OCI-LY1 (cell line): Measurements from ENCODE around the gene GALNT2.

Experiments used
- H2AFZ ChIP-seq: fragments of 200-600 bp; sonication (generic), shearing (Covaris generic); 2 replicates; pipeline ENCODE4 v1.6.0; 2014; ENCODE audit warnings: antibody characterized with exemption, mild to moderate bottlenecking, low read length
- H3F3A ChIP-seq: fragments of 200-600 bp; sonication (generic), shearing (Covaris generic); 2 replicates; pipeline ENCODE4 v1.6.0; 2014; ENCODE audit warnings: mild to moderate bottlenecking, antibody characterized with exemption, low read length, moderate library complexity; ENCODE audit not compliant: insufficient read depth
- H3K27ac ChIP-seq: fragments of 200-600 bp; sonication (generic); 2 replicates; pipeline ENCODE4 v1.5.1; 2014; ENCODE audit warnings: low read length, mixed run types, mild to moderate bottlenecking, low read depth; ENCODE audit not compliant: poor library complexity, severe bottlenecking
- H3K27me3 ChIP-seq: fragments of 200-600 bp; sonication (generic); 2 replicates; pipeline ENCODE4 v1.6.0; 2014; ENCODE audit warnings: antibody characterized with exemption, mild to moderate bottlenecking, low read length, moderate library complexity; ENCODE audit not compliant: insufficient read depth
- H3K36me3 ChIP-seq: fragments of 200-600 bp; sonication (generic); 2 replicates; pipeline ENCODE4 v1.6.1; 2014; ENCODE audit warnings: mild to moderate bottlenecking, antibody characterized with exemption, low read length, moderate library complexity, mixed read lengths; ENCODE audit not compliant: insufficient read depth
- H3K4me1 ChIP-seq: fragments of 200-600 bp; sonication (generic); 2 replicates; pipeline ENCODE4 v1.5.1; 2014; ENCODE audit warnings: mild to moderate bottlenecking, low read length, moderate library complexity; ENCODE audit not compliant: insufficient read depth, severe bottlenecking
- H3K4me2 ChIP-seq: fragments of 200-600 bp; sonication (generic), shearing (Covaris generic); 2 replicates; pipeline ENCODE4 v1.6.1; 2014; ENCODE audit warnings: low read length
- H3K4me3 ChIP-seq: fragments of 200-600 bp; sonication (generic); 2 replicates; pipeline ENCODE4 v1.5.1; 2014; ENCODE audit warnings: low read length, low read depth, mild to moderate bottlenecking, mixed read lengths; ENCODE audit not compliant: poor library complexity, severe bottlenecking
- H3K79me2 ChIP-seq: fragments of 200-600 bp; shearing (Covaris generic); 2 replicates; pipeline ENCODE4 v1.6.1; 2016; ENCODE audit warnings: mixed run types, low read length, mixed read lengths; ENCODE audit not compliant: insufficient read depth
- H3K9ac ChIP-seq: fragments of 200-600 bp; sonication (generic), shearing (Covaris generic); 2 replicates; pipeline ENCODE4 v1.6.1; 2014; ENCODE audit warnings: mild to moderate bottlenecking, low read length, mixed read lengths
- H3K9me2 ChIP-seq: fragments of 200-600 bp; sonication (generic), shearing (Covaris generic); 2 replicates; pipeline ENCODE4 v1.6.1; 2014; ENCODE audit warnings: low read depth, mild to moderate bottlenecking, low read length, mixed read lengths
- H3K9me3 ChIP-seq: fragments of 200-600 bp; shearing (Covaris generic); 2 replicates; pipeline ENCODE4 v1.6.1; 2014; ENCODE audit warnings: low read length, mixed read lengths
- H4K20me1 ChIP-seq: fragments of 200-600 bp; sonication (generic), shearing (Covaris generic); 2 replicates; pipeline ENCODE4 v1.6.0; 2016; ENCODE audit warnings: mild to moderate bottlenecking, low read length; ENCODE audit not compliant: insufficient read depth
- EZH2 ChIP-seq: fragments of 200-600 bp; sonication (generic), shearing (Covaris generic); IDR thresholded peaks from 2 replicates; pipeline ENCODE4 v1.8.0; 2017; ENCODE audit warnings: borderline replicate concordance, mixed run types, mild to moderate bottlenecking, antibody characterized with exemption, low read length, moderate library complexity, mixed read lengths
- TF ChIP-seq, protein P1 (sequence below): fragments of 200-600 bp; sonication (generic), shearing (Covaris generic); IDR thresholded peaks from 2 replicates; pipeline ENCODE4 v1.5.1; 2017; ENCODE audit warnings: mild to moderate bottlenecking, antibody characterized with exemption, low read length, moderate library complexity, mixed read lengths

The GALNT2 gene

DNA sequence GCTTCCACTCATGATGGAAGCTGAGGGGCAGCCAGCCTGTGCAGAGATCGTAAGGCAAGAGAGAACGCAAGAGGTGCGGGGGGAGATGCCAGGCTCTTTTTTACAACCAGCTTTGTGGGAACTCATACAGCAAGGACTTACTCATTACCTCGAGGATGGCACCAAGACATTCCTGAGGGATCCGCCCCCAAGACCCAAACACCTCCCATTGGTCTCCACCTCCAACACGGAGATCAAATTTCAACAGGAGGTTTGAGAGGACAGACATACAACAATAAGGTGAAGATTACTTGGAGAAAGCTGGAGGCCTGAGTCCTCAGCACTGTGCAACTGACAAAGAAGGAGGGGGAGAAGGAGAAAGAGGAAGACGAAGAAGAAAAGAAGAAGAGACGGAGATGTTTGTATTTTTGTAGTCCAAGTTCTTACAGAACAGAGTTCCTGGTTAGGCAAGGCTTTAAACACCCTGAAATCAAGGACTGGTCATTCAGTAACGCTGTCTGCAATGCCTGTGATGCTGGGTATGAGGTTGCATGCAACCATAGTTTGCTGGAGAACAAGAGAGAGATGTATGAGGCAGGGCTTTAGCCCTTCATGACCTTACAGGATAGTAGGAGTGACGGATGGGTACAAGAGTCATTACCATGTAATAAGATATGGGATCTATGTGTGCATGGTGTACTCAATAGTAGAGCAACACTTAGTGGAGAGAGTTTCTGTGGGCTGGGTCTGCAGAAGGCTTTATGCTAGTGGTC is 19.7 kb upstream of the GALNT2 start:
- no peak for TF ChIP-seq EZH2
- TF ChIP-seq, protein P1, sequence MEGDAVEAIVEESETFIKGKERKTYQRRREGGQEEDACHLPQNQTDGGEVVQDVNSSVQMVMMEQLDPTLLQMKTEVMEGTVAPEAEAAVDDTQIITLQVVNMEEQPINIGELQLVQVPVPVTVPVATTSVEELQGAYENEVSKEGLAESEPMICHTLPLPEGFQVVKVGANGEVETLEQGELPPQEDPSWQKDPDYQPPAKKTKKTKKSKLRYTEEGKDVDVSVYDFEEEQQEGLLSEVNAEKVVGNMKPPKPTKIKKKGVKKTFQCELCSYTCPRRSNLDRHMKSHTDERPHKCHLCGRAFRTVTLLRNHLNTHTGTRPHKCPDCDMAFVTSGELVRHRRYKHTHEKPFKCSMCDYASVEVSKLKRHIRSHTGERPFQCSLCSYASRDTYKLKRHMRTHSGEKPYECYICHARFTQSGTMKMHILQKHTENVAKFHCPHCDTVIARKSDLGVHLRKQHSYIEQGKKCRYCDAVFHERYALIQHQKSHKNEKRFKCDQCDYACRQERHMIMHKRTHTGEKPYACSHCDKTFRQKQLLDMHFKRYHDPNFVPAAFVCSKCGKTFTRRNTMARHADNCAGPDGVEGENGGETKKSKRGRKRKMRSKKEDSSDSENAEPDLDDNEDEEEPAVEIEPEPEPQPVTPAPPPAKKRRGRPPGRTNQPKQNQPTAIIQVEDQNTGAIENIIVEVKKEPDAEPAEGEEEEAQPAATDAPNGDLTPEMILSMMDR, result no peak

DNA sequence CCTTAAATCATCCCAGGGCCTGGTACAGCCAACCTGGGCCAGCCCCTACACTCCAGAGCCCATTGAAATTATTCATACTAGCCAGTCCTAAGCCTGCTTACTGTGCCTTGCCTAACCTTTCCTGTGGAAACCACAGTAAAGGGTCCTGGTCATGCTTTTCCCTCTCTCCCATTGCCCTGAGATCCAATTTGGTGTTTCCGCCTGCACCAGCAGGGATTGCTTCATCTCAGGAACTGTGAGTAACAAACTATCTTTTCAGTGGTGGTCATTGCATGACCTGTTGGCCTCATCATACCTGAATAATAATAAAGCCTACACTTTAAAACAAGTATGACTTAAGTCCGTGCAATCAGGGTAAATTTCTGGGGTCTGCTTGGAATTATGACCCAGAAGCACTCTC is 18.7 kb upstream of the GALNT2 start:
- H3K9ac ChIP-seq, result no peak overlapping the region
- H3K27me3 ChIP-seq, result peaks cover 7% of the 10 kb centered on the region; the same call in 1 of the 2 replicates
- no peaks in the 10 kb centered on the region for H3K4me1 ChIP-seq
- TF ChIP-seq, protein P1, result no peak
- TF ChIP-seq EZH2, result no peak
- H3K4me3 ChIP-seq, result no peak overlapping the region
- no peaks in the 10 kb centered on the region for H4K20me1 ChIP-seq
- no peaks in the 10 kb centered on the region for H3K79me2 ChIP-seq
- no peak overlapping the region for H3K27ac ChIP-seq
- no peak overlapping the region for H3K4me2 ChIP-seq
- H2AFZ ChIP-seq, result no peak overlapping the region
- no peaks in the 10 kb centered on the region for H3K36me3 ChIP-seq
- no peaks in the 10 kb centered on the region for H3K9me2 ChIP-seq
- H3F3A ChIP-seq, result no peaks in the 10 kb centered on the region
- H3K9me3 ChIP-seq, result no peaks in the 10 kb centered on the region

More for the DNA sequence above, 19.7 kb upstream of the GALNT2 start:
- H3K4me2 ChIP-seq, result no peak overlapping the region
- no peaks in the 10 kb centered on the region for H3K4me1 ChIP-seq
- H3K79me2 ChIP-seq, result no peaks in the 10 kb centered on the region
- H3K9me2 ChIP-seq, result no peaks in the 10 kb centered on the region
- no peaks in the 10 kb centered on the region for H3K36me3 ChIP-seq
- H3K9ac ChIP-seq, result no peak overlapping the region
- no peak overlapping the region for H3K27ac ChIP-seq
- H3K4me3 ChIP-seq, result no peak overlapping the region
- H4K20me1 ChIP-seq, result no peaks in the 10 kb centered on the region
- peaks cover 7% of the 10 kb centered on the region; the same call in 1 of the 2 replicates for H3K27me3 ChIP-seq
- no peak overlapping the region for H2AFZ ChIP-seq
- no peaks in the 10 kb centered on the region for H3F3A ChIP-seq
- H3K9me3 ChIP-seq, result no peaks in the 10 kb centered on the region

DNA sequence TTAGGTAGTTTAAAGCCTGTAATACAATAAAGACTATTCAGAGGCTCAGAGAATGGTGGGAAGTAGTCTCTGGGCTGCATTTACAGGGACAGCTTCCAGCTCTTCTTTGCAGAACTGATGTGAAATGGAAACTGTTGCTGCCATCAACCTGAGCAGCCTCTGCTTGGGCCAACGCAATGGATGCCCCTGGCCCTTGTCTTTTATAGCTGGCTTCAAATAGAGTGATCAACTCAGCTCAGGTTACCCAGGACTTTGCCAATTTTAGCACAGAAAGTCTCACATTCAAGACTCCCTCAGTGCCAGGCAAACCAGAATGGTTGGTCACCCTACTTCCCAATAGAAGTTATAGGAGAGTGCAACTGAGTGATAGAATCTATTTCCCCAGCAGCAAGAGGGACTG is 18.1 kb upstream of the GALNT2 start:
- H3K4me2 ChIP-seq, result no peak overlapping the region

More for the DNA sequence above, 18.1 kb upstream of the GALNT2 start:
- peaks cover 7% of the 10 kb centered on the region; the same call in 1 of the 2 replicates for H3K27me3 ChIP-seq
- no peak overlapping the region for H2AFZ ChIP-seq
- H3K9ac ChIP-seq, result no peak overlapping the region
- no peak overlapping the region for H3K4me3 ChIP-seq
- TF ChIP-seq, protein P1, result no peak
- no peak for TF ChIP-seq EZH2
- no peaks in the 10 kb centered on the region for H4K20me1 ChIP-seq
- H3F3A ChIP-seq, result no peaks in the 10 kb centered on the region
- no peaks in the 10 kb centered on the region for H3K9me3 ChIP-seq
- no peaks in the 10 kb centered on the region for H3K79me2 ChIP-seq
- no peak overlapping the region for H3K27ac ChIP-seq
- no peaks in the 10 kb centered on the region for H3K36me3 ChIP-seq
- no peaks in the 10 kb centered on the region for H3K4me1 ChIP-seq
- H3K9me2 ChIP-seq, result no peaks in the 10 kb centered on the region
